ENCODE data around the gene KLHL35. TPM values are rescaled to one million over a fixed set of nuclear protein-coding genes. Genes with fewer than 3 reads are reported as not detected.

The KLHL35 gene
- total RNA-seq, 2 donors from 2014 or later, result 6.8 to 7.9 TPM

GRCh38 chr11:75475767-75476650 lies 43.0 kb upstream of the KLHL35 start:
- no peaks in the 10 kb centered on the region for H3K9me3 ChIP-seq
- TF ChIP-seq, protein P1, sequence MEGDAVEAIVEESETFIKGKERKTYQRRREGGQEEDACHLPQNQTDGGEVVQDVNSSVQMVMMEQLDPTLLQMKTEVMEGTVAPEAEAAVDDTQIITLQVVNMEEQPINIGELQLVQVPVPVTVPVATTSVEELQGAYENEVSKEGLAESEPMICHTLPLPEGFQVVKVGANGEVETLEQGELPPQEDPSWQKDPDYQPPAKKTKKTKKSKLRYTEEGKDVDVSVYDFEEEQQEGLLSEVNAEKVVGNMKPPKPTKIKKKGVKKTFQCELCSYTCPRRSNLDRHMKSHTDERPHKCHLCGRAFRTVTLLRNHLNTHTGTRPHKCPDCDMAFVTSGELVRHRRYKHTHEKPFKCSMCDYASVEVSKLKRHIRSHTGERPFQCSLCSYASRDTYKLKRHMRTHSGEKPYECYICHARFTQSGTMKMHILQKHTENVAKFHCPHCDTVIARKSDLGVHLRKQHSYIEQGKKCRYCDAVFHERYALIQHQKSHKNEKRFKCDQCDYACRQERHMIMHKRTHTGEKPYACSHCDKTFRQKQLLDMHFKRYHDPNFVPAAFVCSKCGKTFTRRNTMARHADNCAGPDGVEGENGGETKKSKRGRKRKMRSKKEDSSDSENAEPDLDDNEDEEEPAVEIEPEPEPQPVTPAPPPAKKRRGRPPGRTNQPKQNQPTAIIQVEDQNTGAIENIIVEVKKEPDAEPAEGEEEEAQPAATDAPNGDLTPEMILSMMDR (IDR thresholded peaks at IDR 0.05), result no peak
- H3K4me1 ChIP-seq (ENCODE audit: control insufficient read depth in 1 of 2, low read depth in 2 of 2), result peaks cover 0 to 15% of the 10 kb centered on the region in 2 donors
- H3K36me3 ChIP-seq, result no peaks in the 10 kb centered on the region
- ATAC-seq (ENCODE audit: insufficient number of reproducible peaks, low FRiP score, low read depth) (no peak), DNase-seq (ENCODE audit: low spot score) (no peak)
- H3K27me3 ChIP-seq (replicated peaks; ENCODE audit: insufficient read depth), result no peaks in the 10 kb centered on the region
- no peak overlapping the region for H3K4me3 ChIP-seq
- no peak overlapping the region for H3K27ac ChIP-seq

GRCh38 chr11:75474878-75475766 lies 42.1 kb upstream of the KLHL35 start:
- no peaks in the 10 kb centered on the region for H3K27me3 ChIP-seq (replicated peaks; ENCODE audit: insufficient read depth)
- H3K9me3 ChIP-seq, result no peaks in the 10 kb centered on the region
- DNase-seq (ENCODE audit: low spot score) (no peak), ATAC-seq (ENCODE audit: insufficient number of reproducible peaks, low FRiP score, low read depth) (no peak)
- no peaks in the 10 kb centered on the region for H3K36me3 ChIP-seq
- TF ChIP-seq, protein P1 (IDR thresholded peaks at IDR 0.05), result no peak
- no peak overlapping the region for H3K27ac ChIP-seq
- peak overlapping the region; percentile 28 for H3K4me3 ChIP-seq
- H3K4me1 ChIP-seq (ENCODE audit: control insufficient read depth in 1 of 2, low read depth in 2 of 2), result peaks cover 0 to 8% of the 10 kb centered on the region in 2 donors

DNA sequence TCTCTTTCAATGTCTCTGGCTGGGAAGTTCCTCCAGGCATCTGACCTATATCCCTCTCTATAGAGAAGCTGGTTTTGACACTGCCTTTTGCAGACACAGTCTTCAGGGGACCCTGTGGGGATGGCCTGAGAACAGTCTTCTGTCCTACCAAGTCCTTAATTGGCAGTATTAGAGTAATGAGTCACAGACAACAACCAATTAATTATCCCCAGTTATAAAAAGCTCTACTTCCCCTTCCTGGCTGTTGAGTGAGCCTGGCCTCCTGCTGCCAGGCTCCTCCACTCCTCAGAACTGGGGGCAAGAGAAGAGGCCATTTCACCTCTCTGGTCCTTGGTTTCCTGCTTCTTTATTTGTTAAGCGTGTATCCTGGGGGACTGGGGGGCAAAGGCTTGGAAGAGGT lies 41.2 kb upstream of the KLHL35 start:
- ATAC-seq (ENCODE audit: insufficient number of reproducible peaks, low FRiP score, low read depth), result no peak
- TF ChIP-seq, protein P1 (IDR thresholded peaks at IDR 0.05), result no peak
- H3K36me3 ChIP-seq, result no peaks in the 10 kb centered on the region
- H3K4me3 ChIP-seq, result no peak overlapping the region
- no peak overlapping the region for H3K27ac ChIP-seq
- no peaks in the 10 kb centered on the region for H3K9me3 ChIP-seq
- H3K4me1 ChIP-seq (ENCODE audit: control insufficient read depth in 1 of 2, low read depth in 2 of 2), result peaks cover 0 to 8% of the 10 kb centered on the region in 2 donors
- no peak for DNase-seq (ENCODE audit: low spot score)
- no peaks in the 10 kb centered on the region for H3K27me3 ChIP-seq (replicated peaks; ENCODE audit: insufficient read depth)

DNA sequence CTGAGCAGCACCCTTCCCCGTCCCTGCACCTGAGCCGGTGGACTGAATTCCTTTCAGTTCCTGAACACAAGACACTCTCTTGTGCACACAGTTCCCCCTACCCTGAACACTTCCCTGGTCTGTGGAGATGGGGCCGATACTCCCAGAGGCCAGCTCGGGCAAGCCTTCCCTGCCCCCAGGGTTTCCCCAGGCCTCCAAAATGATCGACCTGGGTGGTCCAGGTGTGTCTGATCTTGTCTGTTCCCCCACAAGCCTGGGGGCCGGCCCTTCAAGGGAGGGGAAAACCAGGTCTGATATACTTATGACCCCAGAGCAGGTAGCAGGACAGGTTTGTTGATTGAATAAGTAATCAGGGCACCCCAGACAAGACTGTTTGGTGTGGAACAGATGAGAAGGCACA lies 40.7 kb upstream of the KLHL35 start:
- H3K36me3 ChIP-seq, result no peaks in the 10 kb centered on the region
- TF ChIP-seq, protein P1 (IDR thresholded peaks at IDR 0.05), result no peak
- peaks cover 0 to 8% of the 10 kb centered on the region in 2 donors for H3K4me1 ChIP-seq (ENCODE audit: control insufficient read depth in 1 of 2, low read depth in 2 of 2)
- H3K9me3 ChIP-seq, result no peaks in the 10 kb centered on the region
- no peak for DNase-seq (ENCODE audit: low spot score)
- H3K27ac ChIP-seq, result no peak overlapping the region
- H3K27me3 ChIP-seq (replicated peaks; ENCODE audit: insufficient read depth), result no peaks in the 10 kb centered on the region
- ATAC-seq (ENCODE audit: insufficient number of reproducible peaks, low FRiP score, low read depth), result no peak
- H3K4me3 ChIP-seq, result no peak overlapping the region

All from thoracic aorta (tissue), 2 donors.